Nasal cavity respiratory epithelium epithelial cell of viscerocranial mucosa (primary cell): ENCODE measurements around the gene HPSE2. TPM values are rescaled to one million over a fixed set of nuclear protein-coding genes. Genes with fewer than 3 reads are reported as not detected.

Experiments
- total RNA-seq: library from RNA; depleted of rRNA; stranded (reverse); fragments of >200 nt; gene quantifications from 2 replicates; pipeline ENCODE4 v1.2.3, GENCODE V29; 2014

HPSE2 gene
- not detected in 2 replicates for total RNA-seq

GRCh38 chr10:99235658-99236626, at the start of gene HPSE2:
Gene HPSE2, minus strand, starts transcription at chr10:99235852.

GRCh38 chr10:98446661-98447221, 788.9 kb downstream of the HPSE2 start, which contains the start of gene HPS1:
Gene HPS1, minus strand, starts transcription at chr10:98446935. Its CDS starts 3,695 bp downstream, at chr10:98443240.

GRCh38 chr10:98414932-98415730, 820.5 kb downstream of the HPSE2 start, which contains the start of gene PYROXD2:
Gene PYROXD2, minus strand, starts transcription at chr10:98415182. Its CDS starts 47 bp downstream, at chr10:98415135.

Other genes starting within 250 kb of the HPSE2 start
- under 0.01 and 0.14 TPM in 2 replicates for gene CNNM1, start 93.5 kb upstream of the HPSE2 start, total RNA-seq
- 75.2 and 77.2 TPM in 2 replicates for gene GOT1, start 194.8 kb upstream of the HPSE2 start, total RNA-seq